H9 (cell line): ENCODE measurements around the gene PGBD5. TPM values are rescaled to one million over a fixed set of nuclear protein-coding genes. Genes with fewer than 3 reads are reported as not detected.

Experiments used
- DNase-seq: peaks from one replicate; pipeline ENCODE4 v3.0.0-alpha.2; 2017
- H2AFZ ChIP-seq: one replicate; pipeline ENCODE4 v1.6.1; 2013; ENCODE audit warnings: mild to moderate bottlenecking, low read length, control low read depth, moderate library complexity
- H2AK5ac ChIP-seq: 2 replicates; pipeline ENCODE4 v1.6.1; 2013; ENCODE audit warnings: low read length, control low read depth, mixed read lengths; ENCODE audit not compliant: insufficient read length
- H2BK120ac ChIP-seq: one replicate; pipeline ENCODE4 v1.6.1; 2013; ENCODE audit warnings: low read depth, mild to moderate bottlenecking, low read length, control low read depth, inconsistent platforms; ENCODE audit not compliant: poor library complexity, severe bottlenecking
- H2BK12ac ChIP-seq: 2 replicates; pipeline ENCODE4 v1.6.1; 2013; ENCODE audit warnings: low read length, control low read depth, mixed read lengths, low read depth; ENCODE audit not compliant: insufficient read length
- H2BK15ac ChIP-seq: 2 replicates; pipeline ENCODE4 v1.6.1; 2013; ENCODE audit warnings: low read depth, low read length, control low read depth
- H2BK20ac ChIP-seq: one replicate; pipeline ENCODE4 v1.6.1; 2013; ENCODE audit warnings: low read depth, mild to moderate bottlenecking, low read length, control low read depth, inconsistent platforms; ENCODE audit not compliant: poor library complexity, severe bottlenecking
- H2BK5ac ChIP-seq: 2 replicates; pipeline ENCODE4 v1.6.1; 2013; ENCODE audit warnings: low read length, control low read depth, mixed read lengths; ENCODE audit not compliant: insufficient read length
- H3K14ac ChIP-seq: 2 replicates; pipeline ENCODE4 v1.6.1; 2013; ENCODE audit warnings: low read length, control low read depth; ENCODE audit not compliant: insufficient read depth
- H3K18ac ChIP-seq: 2 replicates; pipeline ENCODE4 v1.6.1; 2013; ENCODE audit warnings: low read depth, mild to moderate bottlenecking, mixed read lengths, low read length, control low read depth; ENCODE audit not compliant: insufficient read length
- H3K23ac ChIP-seq: 2 replicates; pipeline ENCODE4 v1.6.1; 2013; ENCODE audit warnings: low read length, control low read depth, mixed read lengths, low read depth; ENCODE audit not compliant: insufficient read length
- H3K23me2 ChIP-seq: 2 replicates; pipeline ENCODE4 v1.6.1; 2013; ENCODE audit warnings: low read depth, mild to moderate bottlenecking, mixed read lengths, low read length, control low read depth; ENCODE audit not compliant: insufficient read length, poor library complexity, severe bottlenecking
- H3K27ac ChIP-seq: 2 replicates; pipeline ENCODE4 v1.5.1; 2013; ENCODE audit warnings: low read length, control low read depth, mixed read lengths, low read depth; ENCODE audit not compliant: insufficient read length
- H3K27me3 ChIP-seq: 2 replicates; pipeline ENCODE4 v1.6.1; 2013; ENCODE audit warnings: low read length, control low read depth, inconsistent platforms; ENCODE audit not compliant: insufficient read depth
- H3K4ac ChIP-seq: 2 replicates; pipeline ENCODE4 v1.6.1; 2013; ENCODE audit warnings: low read depth, mild to moderate bottlenecking, control low read depth, inconsistent platforms, low read length, moderate library complexity
- H3K4me1 ChIP-seq: 2 replicates; pipeline ENCODE4 v1.6.1; 2013; ENCODE audit warnings: low read length, control low read depth, inconsistent platforms; ENCODE audit not compliant: insufficient read depth
- H3K4me2 ChIP-seq: 2 replicates; pipeline ENCODE4 v1.6.1; 2013; ENCODE audit warnings: low read length, control low read depth, mixed read lengths; ENCODE audit not compliant: insufficient read length, insufficient read depth
- H3K56ac ChIP-seq: 2 replicates; pipeline ENCODE4 v1.6.1; 2013; ENCODE audit warnings: low read depth, mild to moderate bottlenecking, mixed read lengths, low read length, control low read depth; ENCODE audit not compliant: insufficient read length
- H3K79me1 ChIP-seq: 2 replicates; pipeline ENCODE4 v1.6.1; 2013; ENCODE audit warnings: low read depth, mild to moderate bottlenecking, moderate library complexity, low read length, control low read depth, inconsistent platforms; ENCODE audit not compliant: insufficient read depth, poor library complexity, severe bottlenecking
- H3K79me2 ChIP-seq: 2 replicates; pipeline ENCODE4 v1.6.1; 2013; ENCODE audit warnings: low read length, control low read depth, inconsistent platforms; ENCODE audit not compliant: insufficient read depth
- H3K9ac ChIP-seq: 2 replicates; pipeline ENCODE4 v1.6.1; 2013; ENCODE audit warnings: low read length, control low read depth, mixed read lengths; ENCODE audit not compliant: insufficient read length; ENCODE audit errors: extremely low read depth
- H3K9me3 ChIP-seq: one replicate; pipeline ENCODE4 v1.6.1; 2013; ENCODE audit warnings: low read depth, low read length, inconsistent platforms; ENCODE audit not compliant: control insufficient read depth
- H3T11ph ChIP-seq: one replicate; pipeline ENCODE4 v1.6.1; 2013; ENCODE audit warnings: mild to moderate bottlenecking, low read length, control low read depth, inconsistent platforms
- H4K20me1 ChIP-seq: one replicate; pipeline ENCODE4 v1.6.1; 2013; ENCODE audit not compliant: control insufficient read depth, insufficient read length, insufficient read depth
- H4K5ac ChIP-seq: 2 replicates; pipeline ENCODE4 v1.6.1; 2013; ENCODE audit warnings: low read depth, mild to moderate bottlenecking, mixed read lengths, low read length, control low read depth; ENCODE audit not compliant: insufficient read length
- H4K8ac ChIP-seq: replicated peaks from 2 replicates; pipeline ENCODE4 v1.6.1; 2013; ENCODE audit warnings: low read length, control low read depth, mixed read lengths, low read depth; ENCODE audit not compliant: insufficient read length
- H4K91ac ChIP-seq: 2 replicates; pipeline ENCODE4 v1.6.1; 2013; ENCODE audit warnings: low read depth, mild to moderate bottlenecking, moderate library complexity, mixed read lengths, low read length, control low read depth; ENCODE audit not compliant: insufficient read length
- H3K27ac Mint-ChIP-seq, 3 experiments: 2 replicates in 2 of 3; 3 replicates in 1 of 3; pipeline ENCODE4 v1.8.0; 2020 to 2021; ENCODE audit warnings: mixed read lengths in 3 of 3, mild to moderate bottlenecking in 1 of 3, moderate library complexity in 1 of 3
- H3K27me3 Mint-ChIP-seq: 2 replicates; pipeline ENCODE4 v1.8.0; 2021; ENCODE audit warnings: low read depth, mild to moderate bottlenecking, moderate library complexity, mixed read lengths
- H3K36me3 Mint-ChIP-seq, 3 experiments: 2 replicates in 2 of 3; 3 replicates in 1 of 3; pipeline ENCODE4 v1.8.0; 2020 to 2021; ENCODE audit warnings: low read depth in 3 of 3, mixed read lengths in 3 of 3; ENCODE audit not compliant: insufficient read depth in 1 of 3
- H3K4me1 Mint-ChIP-seq, 2 experiments: 2 replicates each; pipeline ENCODE4 v1.8.0; 2020; ENCODE audit warnings: mixed read lengths in 2 of 2
- H3K4me3 Mint-ChIP-seq, 2 experiments: 2 replicates in 1 of 2; 3 replicates in 1 of 2; pipeline ENCODE4 v1.8.0; 2020 to 2021; ENCODE audit warnings: mild to moderate bottlenecking in 2 of 2, mixed read lengths in 2 of 2, moderate library complexity in 1 of 2
- H3K9me3 Mint-ChIP-seq, 2 experiments: 2 replicates in 1 of 2; 3 replicates in 1 of 2; pipeline ENCODE4 v1.8.0; 2020; ENCODE audit warnings: mild to moderate bottlenecking in 2 of 2, mixed read lengths in 2 of 2, moderate library complexity in 1 of 2
- CTCF ChIP-seq: fragments of 200-600 bp; sonication (generic); conservative IDR thresholded peaks from 3 replicates; pipeline ENCODE4 v1.8.0; 2021; ENCODE audit warnings: antibody characterized with exemption, mild to moderate bottlenecking
- WGBS: extraction: QIAGEN DNeasy Blood & Tissue Kit; methylation state at CpG from one replicate; pipeline ENCODE4 v1.1.7; 2013; ENCODE audit warnings: missing lambda C conversion rate, low lambda C conversion rate, mixed read lengths; ENCODE audit not compliant: insufficient read length; ENCODE audit errors: extremely low coverage; 5-methylcytosine and 5-hydroxymethylcytosine counted together
- total RNA-seq: library from RNA; stranded (reverse); gene quantifications from 2 replicates; pipeline ENCODE4 v1.2.1, GENCODE V29; 2021

PGBD5 gene
- total RNA-seq, 1 experiment from 2014 or later = 19.1 TPM

GRCh38 chr1:230375147-230375546 lies 51.0 kb downstream of the PGBD5 start:
- DNase-seq = no peak
- no peak overlapping the region for H3K4ac ChIP-seq
- H3K27me3 ChIP-seq = no peaks in the 10 kb centered on the region
- no peak overlapping the region for H3K18ac ChIP-seq
- no peaks in the 10 kb centered on the region for H3K79me2 ChIP-seq
- no peaks in the 10 kb centered on the region for H3K79me1 ChIP-seq
- H3K27me3 Mint-ChIP-seq = peaks cover 2% of the 10 kb centered on the region; the same call in 1 of the 2 replicates
- H3K9me3 Mint-ChIP-seq = peaks cover 10 to 11% of the 10 kb centered on the region in 2 experiments
- no peak overlapping the region for H2BK120ac ChIP-seq
- H2BK20ac ChIP-seq = no peak overlapping the region
- no peak overlapping the region for H3K27ac ChIP-seq
- H3K23me2 ChIP-seq = no peaks in the 10 kb centered on the region
- no peak overlapping the region for H4K8ac ChIP-seq
- no peak for TF ChIP-seq CTCF
- no peak overlapping the region for H2AK5ac ChIP-seq
- WGBS = no CpG with 5 or more reads among the region's 3 CpGs
- H3T11ph ChIP-seq = no peak overlapping the region
- H3K23ac ChIP-seq = no peak overlapping the region
- H3K9ac ChIP-seq = no peak overlapping the region
- no peak overlapping the region for H2BK15ac ChIP-seq
- H4K20me1 ChIP-seq = no peaks in the 10 kb centered on the region
- H4K5ac ChIP-seq = no peak overlapping the region
- H3K4me3 Mint-ChIP-seq = no peak overlapping the region
- no peak overlapping the region for H2BK5ac ChIP-seq
- peak overlapping the region in 1 of 3 experiments; percentile 16; a peak in 2 of 7 replicates for H3K27ac Mint-ChIP-seq
- H3K4me1 ChIP-seq = no peaks in the 10 kb centered on the region
- H3K14ac ChIP-seq = no peak overlapping the region
- H3K9me3 ChIP-seq = peaks cover 9% of the 10 kb centered on the region
- H3K56ac ChIP-seq = no peak overlapping the region
- no peak overlapping the region for H4K91ac ChIP-seq
- H2AFZ ChIP-seq = no peak overlapping the region
- H3K4me2 ChIP-seq = no peak overlapping the region
- peaks cover 6 to 25% of the 10 kb centered on the region in 2 experiments for H3K4me1 Mint-ChIP-seq
- no peak overlapping the region for H2BK12ac ChIP-seq
- peaks cover 12 to 19% (median 13%) of the 10 kb centered on the region in 3 experiments for H3K36me3 Mint-ChIP-seq
